ENCODE measurements around the gene DGLUCY.

DNA sequence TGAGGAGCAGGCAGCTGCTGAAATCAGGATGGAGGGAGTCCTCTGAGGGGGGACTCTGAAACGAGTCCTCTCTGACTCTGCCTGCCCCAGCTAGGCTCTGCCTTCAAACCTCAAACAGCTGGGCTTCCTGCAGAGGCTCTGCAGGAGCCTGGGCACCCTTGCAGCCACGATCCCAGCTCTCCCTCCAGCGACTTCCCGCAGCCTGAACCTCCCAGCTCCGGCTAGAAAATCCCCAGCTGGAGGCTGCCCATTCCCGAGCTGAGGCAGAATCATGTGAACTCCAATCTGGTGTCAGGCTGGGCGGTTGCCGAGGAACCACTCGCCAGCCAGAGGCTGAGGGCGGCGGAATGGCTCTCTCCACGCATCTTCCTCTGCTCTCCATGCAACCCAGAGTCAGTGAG lies 130.6 kb downstream of the DGLUCY start, which contains the start of gene GPR68:
- TF ChIP-seq CTCF (IDR thresholded peaks at IDR 0.05) (no peak), POLR2A (IDR thresholded peaks at IDR 0.05) (no peak)

Measured in Peyer's patch (tissue), 4 donors.